Left cardiac atrium (tissue), 4 donors: ENCODE results near the gene NKG7. TPM values are rescaled to one million over a fixed set of nuclear protein-coding genes. Genes with fewer than 3 reads are reported as not detected.

Source experiments
- ATAC-seq, 2 donors: fragments of 200-7000 bp; cut with Tn5 transposase; one replicate each; pipeline ENCODE4 v1.9.1; 2020; ENCODE audit warnings: mild to moderate bottlenecking in 2 of 2, moderate library complexity in 2 of 2
- DNase-seq: peaks from one replicate; pipeline ENCODE4 v3.0.0-alpha.2; 2020
- intact Hi-C, 2 donors: fragments of 100-400 bp; cut with DNase I; formaldehyde crosslinking; loops; one replicate each; pipeline versions ENCODE4 v1.14.1 to v1.15.1; 2022 to 2023
- total RNA-seq, 2 donors: library from RNA; stranded (reverse); fragmentation: NEBNext Ultra II Directional; extraction: Animal tissue kit (Norgen Biotek cat#: 25700); gene quantifications; one replicate each; pipeline ENCODE4 v1.2.1, GENCODE V29; 2021
- donor health status: DM: no; HTN: yes; CAD: no.
- donor health status: DM: no; HTN: yes; CAD: no; lungs with severe emphysema.
- donor health status: DM: yes; HTN: yes; CAD: no.
- donor health status: Dilated cardiomyopathy.

Gene NKG7
- total RNA-seq, 2 donors from 2014 or later = 0.89 to 4.0 TPM

GRCh38 chr19:51326216-51327065 is 46.0 kb downstream of the NKG7 start:
- no peak for DNase-seq
- ATAC-seq = no peak
- intact Hi-C loops = no loop called here

- DNase-seq (no peak), ATAC-seq (no peak)
- intact Hi-C loops = no loop called here
These were observed 47.1 kb downstream of the NKG7 start for GRCh38 chr19:51325161-51325976.

- intact Hi-C loops = no loop called here
- DNase-seq = no peak
- no peak for ATAC-seq
These were observed 48.3 kb downstream of the NKG7 start for GRCh38 chr19:51324167-51324481.

- DNase-seq = no peak
- ATAC-seq = no peak
- intact Hi-C loops = no loop called here
These were observed 48.8 kb downstream of the NKG7 start for GRCh38 chr19:51323481-51324166.

GRCh38 chr19:51321799-51322198 is 50.7 kb downstream of the NKG7 start:
- ATAC-seq = no peak
- no peak for DNase-seq
- intact Hi-C loops = no loop called here

Other genes with a start within 250 kb of the NKG7 start
- 1 to 10 TPM; 5.1 to 6.6 TPM for gene SIGLEC9, start 247.7 kb downstream of the NKG7 start, total RNA-seq
- 1 to 10 TPM; 1.6 to 2.2 TPM for gene SIGLEC7, start 230.4 kb downstream of the NKG7 start, total RNA-seq
- gene CD33, start 147.6 kb downstream of the NKG7 start, total RNA-seq = 10 to 100 TPM in 1 of 2 donors, 1 to 10 TPM in 1; 3.2 to 11.4 TPM
- not detected for gene SIGLECL1, start 121.6 kb downstream of the NKG7 start, total RNA-seq
- under 1 TPM in 1 of 2 donors, not detected in 1; 0.16 TPM for gene IGLON5, start 61.0 kb downstream of the NKG7 start, total RNA-seq
- gene VSIG10L, start 30.5 kb downstream of the NKG7 start, total RNA-seq = 1 to 10 TPM; 1.5 to 1.8 TPM
- 100 to 1,000 TPM; 225 to 267 TPM for gene ETFB, start 6.3 kb downstream of the NKG7 start, total RNA-seq
- 1 to 10 TPM; 1.3 to 2.5 TPM for gene CLDND2, start 3.7 kb downstream of the NKG7 start, total RNA-seq
- not detected for gene LIM2, start 15.3 kb upstream of the NKG7 start, total RNA-seq
- not detected for gene C19orf84, start 17.9 kb upstream of the NKG7 start, total RNA-seq
- gene SIGLEC10, start 45.0 kb upstream of the NKG7 start, total RNA-seq = 1 to 10 TPM; 1.4 to 1.6 TPM
- under 1 TPM in 1 of 2 donors, not detected in 1; 0.09 TPM for gene SIGLEC8, start 85.8 kb upstream of the NKG7 start, total RNA-seq
- gene CEACAM18, start 105.9 kb upstream of the NKG7 start, total RNA-seq = not detected
- 1 to 10 TPM in 1 of 2 donors, not detected in 1; 1.1 TPM for gene SIGLEC12, start 129.1 kb upstream of the NKG7 start, total RNA-seq
- gene SIGLEC6, start 159.0 kb upstream of the NKG7 start, total RNA-seq = 1 to 10 TPM in 1 of 2 donors, not detected in 1; 1.0 TPM
- gene ZNF175, start 198.6 kb upstream of the NKG7 start, total RNA-seq = 10 to 100 TPM in 1 of 2 donors, 1 to 10 TPM in 1; 9.6 to 10.8 TPM